ENCODE measurements around the gene TTC28. TPM values are rescaled to one million over a fixed set of nuclear protein-coding genes. Genes with fewer than 3 reads are reported as not detected.

The TTC28 gene
- total and polyA plus RNA-seq, 2 donors (not counting 1 experiment from before 2014, with no cell fraction given): 8.2 to 31.4 TPM

DNA sequence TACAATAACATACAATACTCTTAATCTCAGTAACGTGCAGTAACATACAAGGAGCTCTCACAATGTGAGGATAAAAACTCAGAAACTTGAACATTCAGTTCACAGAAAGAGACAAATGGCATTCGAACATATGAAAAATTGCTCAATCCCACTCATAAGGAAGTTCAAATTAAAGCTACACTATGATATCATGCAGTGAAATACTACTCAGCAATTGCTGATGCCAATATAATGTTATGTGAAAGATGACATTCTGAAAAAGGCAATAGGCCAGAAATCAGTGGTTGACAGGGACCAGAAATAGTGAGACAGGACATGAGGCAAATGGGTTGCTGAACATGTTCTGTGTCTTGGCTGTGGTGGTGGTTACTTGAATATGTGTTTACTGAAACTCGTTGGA is 726.9 kb downstream of the TTC28 start:
- H3K27ac ChIP-seq (ENCODE audit: insufficient read depth, low read length): no peak overlapping the region
- H3K4me3 ChIP-seq (replicated peaks in 1 of 4; ENCODE audit: control extremely low read depth in 1 of 4, insufficient read depth in 1 of 4, low read depth in 3 of 4, low read length in 4 of 4): no peak overlapping the region
- no peak overlapping the region for H3K4me2 ChIP-seq (ENCODE audit: extremely low read depth, insufficient read depth, low read length)
- H3K79me2 ChIP-seq (ENCODE audit: control insufficient read depth, insufficient read depth, low read length): no peaks in the 10 kb centered on the region
- no peaks in the 10 kb centered on the region for H3K36me3 ChIP-seq (ENCODE audit: control insufficient read depth, insufficient read depth, low read length)
- H2AFZ ChIP-seq (ENCODE audit: low read length): no peak overlapping the region
- no peaks in the 10 kb centered on the region for H3K9me3 ChIP-seq (ENCODE audit: control insufficient read depth, insufficient read depth, low read depth, low read length)
- no peaks in the 10 kb centered on the region for H3K27me3 ChIP-seq (ENCODE audit: control insufficient read depth, insufficient read depth, low read length)
- no peak overlapping the region for H3K9ac ChIP-seq (ENCODE audit: insufficient read depth, low read length)
- TF ChIP-seq, protein P1, sequence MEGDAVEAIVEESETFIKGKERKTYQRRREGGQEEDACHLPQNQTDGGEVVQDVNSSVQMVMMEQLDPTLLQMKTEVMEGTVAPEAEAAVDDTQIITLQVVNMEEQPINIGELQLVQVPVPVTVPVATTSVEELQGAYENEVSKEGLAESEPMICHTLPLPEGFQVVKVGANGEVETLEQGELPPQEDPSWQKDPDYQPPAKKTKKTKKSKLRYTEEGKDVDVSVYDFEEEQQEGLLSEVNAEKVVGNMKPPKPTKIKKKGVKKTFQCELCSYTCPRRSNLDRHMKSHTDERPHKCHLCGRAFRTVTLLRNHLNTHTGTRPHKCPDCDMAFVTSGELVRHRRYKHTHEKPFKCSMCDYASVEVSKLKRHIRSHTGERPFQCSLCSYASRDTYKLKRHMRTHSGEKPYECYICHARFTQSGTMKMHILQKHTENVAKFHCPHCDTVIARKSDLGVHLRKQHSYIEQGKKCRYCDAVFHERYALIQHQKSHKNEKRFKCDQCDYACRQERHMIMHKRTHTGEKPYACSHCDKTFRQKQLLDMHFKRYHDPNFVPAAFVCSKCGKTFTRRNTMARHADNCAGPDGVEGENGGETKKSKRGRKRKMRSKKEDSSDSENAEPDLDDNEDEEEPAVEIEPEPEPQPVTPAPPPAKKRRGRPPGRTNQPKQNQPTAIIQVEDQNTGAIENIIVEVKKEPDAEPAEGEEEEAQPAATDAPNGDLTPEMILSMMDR (conservative IDR thresholded peaks at IDR 0.05 in 1 of 2, IDR thresholded peaks at IDR 0.05 in 1 of 2; ENCODE audit: low read depth in 1 of 2, low read length in 2 of 2): no peak
- no peak for TF ChIP-seq EZH2 (IDR thresholded peaks at IDR 0.05; ENCODE audit: low read length, missing control alignments)
- no peaks in the 10 kb centered on the region for H4K20me1 ChIP-seq (ENCODE audit: control insufficient read depth, extremely low read depth, insufficient read depth, low read length)
- DNase-seq (ENCODE audit: low read depth in 2 of 2): peak in 1 of 2 donors; percentile 56
- H3K4me1 ChIP-seq (ENCODE audit: control insufficient read depth, extremely low read depth, insufficient read depth, low read length): peaks cover 4% of the 10 kb centered on the region

- H3K4me2 ChIP-seq (ENCODE audit: extremely low read depth, insufficient read depth, low read length): peak overlapping the region; percentile 4
- no peak overlapping the region for H3K9ac ChIP-seq (ENCODE audit: insufficient read depth, low read length)
- H3K9me3 ChIP-seq (ENCODE audit: control insufficient read depth, insufficient read depth, low read depth, low read length): no peaks in the 10 kb centered on the region
- H3K36me3 ChIP-seq (ENCODE audit: control insufficient read depth, insufficient read depth, low read length): no peaks in the 10 kb centered on the region
- peaks cover 4% of the 10 kb centered on the region for H3K4me1 ChIP-seq (ENCODE audit: control insufficient read depth, extremely low read depth, insufficient read depth, low read length)
- H3K27me3 ChIP-seq (ENCODE audit: control insufficient read depth, insufficient read depth, low read length): no peaks in the 10 kb centered on the region
- H3K79me2 ChIP-seq (ENCODE audit: control insufficient read depth, insufficient read depth, low read length): no peaks in the 10 kb centered on the region
- H2AFZ ChIP-seq (ENCODE audit: low read length): no peak overlapping the region
- peak; percentile 65 to 86 for DNase-seq (ENCODE audit: low read depth in 2 of 2)
- H4K20me1 ChIP-seq (ENCODE audit: control insufficient read depth, extremely low read depth, insufficient read depth, low read length): no peaks in the 10 kb centered on the region
- no peak overlapping the region for H3K27ac ChIP-seq (ENCODE audit: insufficient read depth, low read length)
- TF ChIP-seq EZH2 (IDR thresholded peaks at IDR 0.05; ENCODE audit: low read length, missing control alignments): no peak
- TF ChIP-seq, protein P1 (conservative IDR thresholded peaks at IDR 0.05 in 1 of 2, IDR thresholded peaks at IDR 0.05 in 1 of 2; ENCODE audit: low read depth in 1 of 2, low read length in 2 of 2): no peak
- no peak overlapping the region for H3K4me3 ChIP-seq (replicated peaks in 1 of 4; ENCODE audit: control extremely low read depth in 1 of 4, insufficient read depth in 1 of 4, low read depth in 3 of 4, low read length in 4 of 4)
Observed at GRCh38 chr22:27952091-27952490, 727.5 kb downstream of the TTC28 start.

- Histone ChIP-seq H3K36me3 (ENCODE audit: control insufficient read depth, insufficient read depth, low read length) (no peaks in the 10 kb centered on the region), H3K79me2 (ENCODE audit: control insufficient read depth, insufficient read depth, low read length) (no peaks in the 10 kb centered on the region), H3K9ac (ENCODE audit: insufficient read depth, low read length) (no peak overlapping the region), H3K27me3 (ENCODE audit: control insufficient read depth, insufficient read depth, low read length) (no peaks in the 10 kb centered on the region), H3K9me3 (ENCODE audit: control insufficient read depth, insufficient read depth, low read depth, low read length) (no peaks in the 10 kb centered on the region), H3K4me1 (ENCODE audit: control insufficient read depth, extremely low read depth, insufficient read depth, low read length) (peaks cover 4% of the 10 kb centered on the region), H2AFZ (ENCODE audit: low read length) (no peak overlapping the region), H3K4me3 (replicated peaks in 1 of 4; ENCODE audit: control extremely low read depth in 1 of 4, insufficient read depth in 1 of 4, low read depth in 3 of 4, low read length in 4 of 4) (no peak overlapping the region), H4K20me1 (ENCODE audit: control insufficient read depth, extremely low read depth, insufficient read depth, low read length) (no peaks in the 10 kb centered on the region), H3K27ac (ENCODE audit: insufficient read depth, low read length) (no peak overlapping the region), H3K4me2 (ENCODE audit: extremely low read depth, insufficient read depth, low read length) (no peak overlapping the region)
- no peak for DNase-seq (ENCODE audit: low read depth in 2 of 2)
- no peak for TF ChIP-seq EZH2 (IDR thresholded peaks at IDR 0.05; ENCODE audit: low read length, missing control alignments)
- TF ChIP-seq, protein P1 (conservative IDR thresholded peaks at IDR 0.05 in 1 of 2, IDR thresholded peaks at IDR 0.05 in 1 of 2; ENCODE audit: low read depth in 1 of 2, low read length in 2 of 2): no peak
Observed at GRCh38 chr22:27949421-27949820, 730.2 kb downstream of the TTC28 start.
